Adipocyte (in vitro differentiated cells): ENCODE measurements around the gene IFNAR2.
A peak's percentile ranks its signal among the peaks of the same experiment; 100 is the strongest.

ENCODE experiments used
- DNase-seq: peaks from one replicate; pipeline ENCODE4 v3.0.0-alpha.2; 2015; ENCODE audit warnings: low read depth
- H3K27me3 ChIP-seq: replicated peaks from 2 replicates; pipeline ENCODE4 v1.7.0; 2013; ENCODE audit warnings: mild to moderate bottlenecking, low read length, moderate library complexity; ENCODE audit not compliant: control insufficient read depth, insufficient read depth
- H3K36me3 ChIP-seq: 2 replicates; pipeline ENCODE4 v1.7.0; 2013; ENCODE audit warnings: low read length, mild to moderate bottlenecking, moderate library complexity; ENCODE audit not compliant: control insufficient read depth, insufficient read depth, severe bottlenecking
- H3K4me1 ChIP-seq: 2 replicates; pipeline ENCODE4 v1.7.0; 2013; ENCODE audit warnings: mild to moderate bottlenecking, low read length, moderate library complexity; ENCODE audit not compliant: control insufficient read depth, insufficient read depth
- H3K4me3 ChIP-seq: 2 replicates; pipeline ENCODE4 v1.7.0; 2013; ENCODE audit warnings: mild to moderate bottlenecking, low read length, moderate library complexity
- H3K9ac ChIP-seq: 2 replicates; pipeline ENCODE4 v1.7.0; 2013; ENCODE audit warnings: mild to moderate bottlenecking, low read length, moderate library complexity
- H3K9me3 ChIP-seq: 2 replicates; pipeline ENCODE4 v1.7.0; 2013; ENCODE audit warnings: mild to moderate bottlenecking, low read length, moderate library complexity; ENCODE audit not compliant: control insufficient read depth

Gene IFNAR2

DNA sequence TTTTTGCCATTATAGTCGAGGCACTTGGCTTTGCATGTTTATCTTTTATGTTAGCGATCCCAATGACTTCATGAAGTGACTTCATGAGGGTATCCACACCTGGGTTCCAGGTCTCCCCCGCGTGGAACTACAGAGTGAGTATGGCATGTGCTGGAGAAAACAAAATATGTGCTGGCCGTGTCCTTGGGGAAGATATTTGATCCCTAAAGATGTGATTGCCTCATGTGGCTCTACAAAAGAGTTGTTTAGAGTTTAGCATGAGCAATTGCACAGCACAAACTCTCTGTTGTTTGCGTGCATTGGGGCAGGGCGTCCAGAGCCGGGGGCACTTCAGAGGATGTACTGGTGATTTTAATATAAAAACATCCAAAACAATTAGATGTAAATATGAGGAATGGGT is 41.2 kb downstream of the IFNAR2 start:
- no peak overlapping the region for H3K9ac ChIP-seq
- H3K36me3 ChIP-seq, result peaks cover 28% of the 10 kb centered on the region
- peaks cover 42% of the 10 kb centered on the region for H3K4me1 ChIP-seq
- H3K27me3 ChIP-seq, result no peaks in the 10 kb centered on the region
- no peak for DNase-seq
- no peak overlapping the region for H3K4me3 ChIP-seq
- H3K9me3 ChIP-seq, result no peaks in the 10 kb centered on the region

DNA sequence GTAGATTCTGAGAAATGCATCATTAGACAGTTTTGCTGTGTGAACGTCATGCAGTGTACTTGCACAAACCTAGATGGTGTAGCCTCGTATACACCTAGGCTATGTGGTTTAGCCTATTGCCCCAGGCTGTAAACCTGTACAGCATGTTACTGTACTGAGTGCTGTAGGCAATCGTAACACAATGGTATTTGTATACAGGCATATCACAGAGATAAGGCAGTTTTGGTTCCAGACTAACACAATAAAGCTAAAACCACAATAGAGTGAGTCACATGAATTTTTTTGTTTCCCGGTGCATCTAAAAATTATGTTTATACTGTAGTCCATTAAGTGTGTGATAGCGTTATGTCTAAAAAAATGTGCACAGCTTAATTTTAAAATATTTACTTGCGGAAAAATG is 43.3 kb downstream of the IFNAR2 start:
- DNase-seq, result no peak
- Histone ChIP-seq H3K9me3 (no peaks in the 10 kb centered on the region), H3K27me3 (no peaks in the 10 kb centered on the region), H3K9ac (no peak overlapping the region), H3K36me3 (peaks cover 42% of the 10 kb centered on the region), H3K4me3 (no peak overlapping the region), H3K4me1 (peaks cover 30% of the 10 kb centered on the region)

DNA sequence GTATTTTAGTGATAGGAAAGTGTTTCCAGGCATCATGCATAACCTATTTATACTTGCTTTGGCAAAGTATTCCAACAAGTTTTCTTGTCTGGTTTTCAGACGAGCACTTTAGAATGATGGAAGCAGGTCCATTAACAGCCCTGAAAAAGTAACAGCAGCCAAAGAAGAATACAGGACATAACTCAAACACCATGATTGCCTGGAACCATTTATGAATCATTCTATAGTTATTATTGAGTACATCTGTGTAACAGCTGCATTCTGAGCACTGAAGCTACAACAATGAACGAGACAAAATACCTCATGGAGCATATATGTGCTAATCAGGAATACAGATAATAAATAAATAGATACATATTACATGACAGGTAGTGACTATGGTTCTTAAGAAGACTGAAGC is 49.0 kb downstream of the IFNAR2 start:
- H3K9ac ChIP-seq, result no peak overlapping the region
- peaks cover 78% of the 10 kb centered on the region for H3K36me3 ChIP-seq
- peak; percentile 36 for DNase-seq
- H3K4me3 ChIP-seq, result no peak overlapping the region
- H3K27me3 ChIP-seq, result no peaks in the 10 kb centered on the region
- peaks cover 22% of the 10 kb centered on the region for H3K9me3 ChIP-seq
- H3K4me1 ChIP-seq, result no peaks in the 10 kb centered on the region

DNA sequence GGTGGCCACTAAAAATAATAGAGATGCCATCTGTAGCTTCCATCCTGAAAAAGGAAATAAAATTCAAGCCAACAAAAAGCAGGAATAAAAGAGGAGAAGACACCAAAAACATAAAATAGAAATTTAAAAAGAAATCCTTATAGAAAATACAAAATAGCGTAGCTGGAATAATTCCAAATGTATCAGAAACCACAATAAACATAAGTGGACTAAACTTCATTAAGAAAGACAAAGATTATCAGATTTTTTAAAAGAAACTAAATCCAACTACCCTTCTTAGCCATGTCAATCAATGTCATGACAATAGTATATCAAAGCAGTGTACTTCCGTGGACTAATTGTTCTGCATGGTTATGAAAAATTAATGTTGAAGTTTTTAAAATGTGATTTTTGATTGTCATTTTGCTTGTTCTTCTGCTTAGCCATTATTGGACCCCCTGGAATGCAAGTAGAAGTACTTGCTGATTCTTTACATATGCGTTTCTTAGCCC is 49.6 kb downstream of the IFNAR2 start:
- Histone ChIP-seq H3K36me3 (peaks cover 80% of the 10 kb centered on the region), H3K4me1 (no peaks in the 10 kb centered on the region), H3K27me3 (no peaks in the 10 kb centered on the region), H3K4me3 (peak overlapping the region; percentile 11), H3K9ac (no peak overlapping the region), H3K9me3 (peaks cover 22% of the 10 kb centered on the region)
- DNase-seq, result no peak
